NT2/D1 (cell line): ENCODE measurements around the gene NEURL2.

ENCODE experiments used
- YY1 ChIP-seq: IDR thresholded peaks from 2 replicates; pipeline ENCODE4 v1.6.1; 2011; ENCODE audit not compliant: insufficient read length, insufficient read depth
- ZNF274 ChIP-seq: IDR thresholded peaks from 2 replicates; pipeline ENCODE4 v1.6.1; 2011; ENCODE audit warnings: mild to moderate bottlenecking, low read depth, low read length

DNA sequence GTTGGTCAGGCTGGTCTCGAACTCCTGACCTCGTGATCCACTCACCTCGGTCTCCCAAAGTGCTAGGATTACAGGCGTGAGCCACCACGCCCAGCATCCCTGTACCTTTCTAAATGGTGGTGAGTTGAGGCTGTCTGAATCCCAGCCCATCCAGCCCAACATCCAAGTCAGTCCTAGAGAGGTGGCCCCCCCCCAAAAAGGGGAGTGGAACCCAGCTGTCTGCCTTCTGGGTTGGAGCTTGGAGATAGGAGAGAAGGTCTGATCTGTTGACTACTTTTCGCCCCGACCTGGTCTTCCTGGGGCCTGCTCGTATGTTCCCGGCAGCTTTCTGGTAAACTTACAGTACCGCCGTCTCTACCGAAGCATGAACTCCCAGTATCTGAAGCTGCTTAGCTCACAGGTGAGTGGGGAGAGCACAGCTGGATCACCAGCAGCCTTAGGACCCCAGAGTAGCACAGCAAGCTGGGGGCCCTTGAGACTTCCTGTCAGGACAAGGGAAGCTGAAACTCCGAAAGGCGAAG is 5.7 kb upstream of the NEURL2 start:
- TF ChIP-seq YY1 (no peak), ZNF274 (no peak)
